Islet precursor cell (in vitro differentiated cells): ENCODE data around the gene SUMO3.
A peak's percentile ranks its signal among the peaks of the same experiment; 100 is the strongest.

Experiments used
- DNase-seq: peaks from one replicate; pipeline ENCODE4 v3.0.0-alpha.2; 2018

The SUMO3 gene

GRCh38 chr21:44778094-44778493, 39.8 kb downstream of the SUMO3 start:
- peak; percentile 39 for DNase-seq

DNA sequence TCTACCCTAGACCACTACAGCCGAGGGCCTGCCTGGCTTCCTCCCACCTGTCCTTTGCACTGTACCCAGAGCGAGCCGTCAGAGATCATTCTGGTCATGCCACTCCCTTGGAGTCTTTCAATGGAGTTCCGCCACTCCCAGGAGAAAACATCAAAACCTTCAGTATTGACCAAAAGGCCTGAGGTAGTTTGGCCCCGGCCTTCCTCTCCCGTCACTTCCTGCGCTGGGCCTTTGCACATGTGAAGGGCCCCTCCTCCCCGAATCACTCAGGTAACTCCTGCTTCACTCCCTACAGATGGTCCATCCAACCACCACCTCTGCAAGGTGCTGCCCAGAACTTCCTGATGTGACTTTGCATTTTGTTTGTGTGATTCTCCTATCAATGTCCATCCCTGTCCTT, 42.9 kb downstream of the SUMO3 start:
- peak; percentile 14 for DNase-seq

GRCh38 chr21:44773291-44773932, 44.5 kb downstream of the SUMO3 start:
- peak; percentile 81 for DNase-seq

GRCh38 chr21:44771896-44772525, 45.9 kb downstream of the SUMO3 start:
- DNase-seq, result peak; percentile 43

GRCh38 chr21:44767834-44768831, 49.7 kb downstream of the SUMO3 start:
- DNase-seq, result peak; percentile 56

- DNase-seq, result no peak
Measured at GRCh38 chr21:44766818-44767354, 51.0 kb downstream of the SUMO3 start.

DNA sequence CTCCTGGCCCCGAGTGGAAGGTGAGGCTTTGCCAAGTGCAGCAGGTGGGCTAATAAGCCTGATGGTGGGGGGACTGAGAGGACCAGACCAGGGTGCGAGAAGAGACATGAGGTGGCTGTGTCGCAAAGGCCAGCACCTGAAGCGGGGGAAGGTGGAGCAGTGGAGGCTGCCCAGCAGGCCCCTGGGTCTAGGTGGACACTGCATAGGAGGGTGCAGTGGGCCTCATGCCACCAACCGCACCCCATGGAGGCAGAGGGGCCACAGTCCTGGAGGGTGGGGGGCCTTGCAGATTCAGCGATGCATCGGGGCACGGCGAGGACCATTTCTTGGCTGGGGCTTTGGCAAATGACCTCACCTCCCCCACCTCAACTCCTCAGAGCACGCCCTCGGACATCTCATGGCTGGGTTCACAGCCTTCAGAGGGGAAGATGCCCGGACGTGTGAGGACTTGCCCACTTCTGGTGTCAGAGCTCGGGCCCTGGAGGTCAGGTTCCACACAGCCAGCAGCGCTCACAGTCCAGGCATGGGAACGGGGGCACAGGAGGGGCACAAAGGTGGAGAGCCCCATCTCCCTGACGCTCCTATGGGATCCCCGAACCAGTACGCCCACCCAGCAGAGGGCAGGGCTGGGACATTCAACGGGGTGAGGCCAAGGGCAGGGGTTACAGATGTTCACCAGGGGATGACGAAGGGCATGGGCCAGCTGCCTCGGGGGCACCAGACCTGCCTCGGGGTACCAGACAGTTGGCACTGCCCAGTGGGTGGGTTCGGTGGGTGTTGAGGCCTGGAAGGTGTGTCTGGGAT, 51.6 kb downstream of the SUMO3 start:
- peak; percentile 42 for DNase-seq

GRCh38 chr21:44765231-44766013, 52.4 kb downstream of the SUMO3 start:
- peak; percentile 62 for DNase-seq

GRCh38 chr21:44764319-44765230, 53.3 kb downstream of the SUMO3 start:
- peak; percentile 53 for DNase-seq

DNA sequence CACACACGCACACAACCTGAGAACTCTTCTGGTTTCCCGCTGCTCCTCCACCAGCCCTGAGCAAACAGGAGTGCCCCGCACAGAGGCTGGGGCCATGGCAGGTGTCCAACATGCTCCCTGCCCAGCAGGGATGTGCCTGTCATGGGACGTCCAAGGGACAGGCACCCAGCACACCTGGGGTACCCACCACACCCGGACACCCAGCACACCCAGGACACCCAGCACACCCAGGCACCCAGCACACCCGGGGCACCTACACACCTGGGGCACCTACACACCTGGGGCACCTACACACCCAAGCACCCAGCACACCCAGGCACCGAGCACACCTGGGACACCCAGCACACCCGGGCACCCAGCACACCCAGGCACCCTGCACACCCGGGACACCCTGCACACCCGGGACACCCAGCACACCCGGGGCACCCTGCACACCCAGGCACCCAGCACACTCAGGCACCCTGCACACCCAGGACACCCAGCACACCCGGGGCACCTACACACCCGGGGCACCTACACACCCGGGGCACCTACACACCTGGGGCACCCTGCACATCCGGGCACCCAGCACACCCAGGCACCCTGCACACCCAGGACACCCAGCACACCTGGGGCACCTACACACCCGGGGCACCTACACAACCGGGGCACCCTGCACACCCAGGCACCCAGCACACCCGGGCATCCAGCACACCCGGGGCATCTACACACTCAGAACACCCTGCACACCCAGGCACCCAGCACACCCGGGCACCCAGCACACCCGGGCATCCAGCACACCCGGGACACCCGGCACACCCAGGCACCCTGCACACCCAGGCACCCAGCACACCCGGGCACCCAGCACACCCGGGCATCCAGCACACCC, 54.2 kb downstream of the SUMO3 start:
- DNase-seq, result peak; percentile 38

DNA sequence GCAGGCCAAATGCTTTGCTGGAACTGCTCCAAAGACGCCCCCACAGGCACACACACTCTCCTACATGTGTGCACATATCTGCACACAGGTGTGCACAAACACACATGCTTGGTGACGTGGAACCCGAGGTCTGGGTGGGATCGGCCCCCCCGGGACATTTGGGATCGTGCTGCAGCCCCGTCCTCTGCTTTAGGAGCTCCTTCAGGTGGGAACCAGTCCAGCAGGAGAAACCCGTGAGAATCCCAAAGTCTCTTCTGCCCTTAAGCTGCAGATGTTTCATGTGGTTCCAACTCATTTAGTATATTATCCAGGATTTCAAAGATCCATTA, 54.8 kb downstream of the SUMO3 start:
- no peak for DNase-seq

DNA sequence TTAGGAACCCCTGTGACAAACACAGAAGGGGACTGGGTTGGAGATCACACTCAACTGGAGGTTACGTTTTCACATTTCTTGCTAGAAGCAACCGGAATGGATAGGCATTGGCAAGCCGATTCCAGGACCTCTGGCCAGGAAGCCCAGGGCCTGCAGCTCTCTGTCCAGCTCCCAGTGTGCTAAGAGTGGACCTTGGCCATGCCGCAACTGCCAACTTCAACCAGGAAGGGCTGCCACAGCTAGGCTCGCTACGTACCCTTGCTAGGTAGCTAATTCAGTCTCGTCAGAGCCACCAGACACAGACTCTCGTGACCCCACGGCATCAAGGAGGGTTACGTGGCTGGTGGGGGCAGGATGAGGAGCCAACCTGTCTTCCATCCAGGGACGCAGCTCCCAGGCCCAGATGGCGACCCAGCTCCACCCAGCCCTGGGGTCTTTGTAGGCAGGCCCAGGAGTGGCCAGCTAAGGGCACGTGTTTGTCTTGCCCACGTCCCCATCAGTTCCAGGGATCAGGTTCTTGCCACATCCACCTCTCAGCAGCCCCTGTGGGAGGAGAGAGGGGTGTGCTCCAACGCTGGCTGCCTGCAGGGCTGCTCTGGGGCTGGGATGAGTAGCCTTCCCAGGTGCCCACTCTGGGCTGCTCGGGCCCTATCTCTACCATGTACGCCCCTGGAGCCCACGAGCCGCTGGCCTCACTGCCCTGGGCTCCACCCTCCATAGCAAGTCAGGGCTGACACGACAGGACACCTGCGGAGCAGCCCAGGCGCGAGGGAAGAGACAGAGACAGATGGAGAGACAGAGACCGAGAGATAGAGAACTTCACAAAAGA, 55.4 kb downstream of the SUMO3 start:
- DNase-seq, result peak; percentile 46

DNA sequence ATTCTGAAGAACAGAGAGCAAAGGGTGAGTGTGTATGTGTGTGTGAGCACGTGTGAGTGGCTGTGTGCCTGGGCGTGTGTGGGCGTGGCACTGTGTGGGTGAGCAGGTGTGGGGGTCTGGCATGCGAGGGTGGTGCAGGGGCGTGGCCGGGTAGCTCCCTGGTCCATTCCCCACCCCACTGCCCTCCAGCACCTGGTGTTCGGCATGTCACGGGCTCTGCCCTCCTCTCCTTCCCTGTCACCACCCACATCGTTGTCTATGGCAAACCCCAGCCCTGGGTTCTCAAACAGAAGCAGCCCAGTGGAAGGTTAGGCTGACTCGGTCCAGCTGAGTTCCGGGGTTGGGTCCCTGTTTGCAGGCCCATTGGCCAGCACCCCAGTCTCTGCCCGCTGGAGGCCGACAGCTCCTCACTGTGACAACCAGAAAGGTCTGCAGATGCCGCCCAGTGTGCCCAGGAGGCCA, 56.1 kb downstream of the SUMO3 start:
- DNase-seq, result peak; percentile 51

GRCh38 chr21:44761011-44761729, 56.7 kb downstream of the SUMO3 start:
- DNase-seq, result peak; percentile 63

- no peak for DNase-seq
Measured at GRCh38 chr21:44760376-44760775, 57.5 kb downstream of the SUMO3 start.

DNA sequence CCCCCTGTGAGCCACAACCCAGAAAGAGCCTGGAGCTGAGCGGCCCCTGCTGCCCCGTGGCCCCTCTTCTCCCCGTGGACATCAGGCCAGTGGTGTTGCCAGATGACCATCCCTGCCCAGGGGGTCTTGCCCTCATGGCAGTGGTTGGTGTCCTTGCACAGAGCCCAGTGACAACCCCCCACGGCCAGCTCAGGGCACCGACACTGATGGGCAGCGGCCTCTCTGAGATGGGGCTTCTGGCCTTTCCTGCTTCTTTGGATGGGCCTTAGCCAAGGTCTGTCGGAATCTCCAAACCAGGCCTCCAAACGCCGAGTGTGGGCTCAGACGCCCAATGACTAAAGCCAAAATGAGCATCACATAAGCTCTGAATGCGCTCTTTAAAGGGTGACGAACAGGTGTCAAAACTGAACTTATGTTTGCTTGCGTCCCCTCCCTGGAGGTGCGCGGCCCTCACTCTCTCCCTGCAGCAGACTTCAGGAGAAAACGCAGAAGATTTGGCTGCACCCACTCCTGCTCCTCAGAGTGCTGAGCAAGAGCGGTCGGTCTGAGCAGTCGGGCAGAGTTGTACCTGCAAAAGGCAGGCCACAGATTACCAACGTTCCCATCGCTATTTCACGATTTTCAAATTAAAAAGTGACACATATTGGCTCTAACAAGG, 58.1 kb downstream of the SUMO3 start:
- DNase-seq, result peak; percentile 38
